Colon (tissue), 2 donors: ENCODE measurements around the gene SEC31B.

Source experiments
- FAIRE-seq: peaks from 2 replicates; lab custom pipeline; 2012; peaks lifted over from hg19 to GRCh38; lab: Jason Lieb, UNC
- donor health status: control.
- donor health status: control.

The SEC31B gene

DNA sequence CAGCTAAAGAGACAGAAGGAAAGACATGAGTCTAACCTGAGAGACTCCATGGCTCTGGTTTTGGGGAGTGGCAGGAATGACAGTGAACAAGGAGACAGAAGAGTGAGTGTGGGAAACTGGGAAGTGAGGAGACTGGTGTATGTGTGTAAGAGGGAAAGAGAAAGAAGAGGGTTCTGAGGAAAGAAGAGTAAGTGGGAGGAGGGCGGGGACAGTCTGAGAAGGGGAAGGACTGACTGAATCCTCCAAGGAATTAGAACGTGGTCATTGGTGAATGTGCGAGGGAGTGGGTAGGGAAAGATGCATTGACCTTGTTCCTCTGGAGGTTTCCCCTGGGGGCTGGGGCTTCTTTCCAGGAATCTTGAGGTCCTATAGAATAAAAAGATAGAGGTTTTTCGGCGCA, 30.3 kb downstream of the SEC31B start:
- FAIRE-seq, result no peak

- FAIRE-seq, result no peak
These were observed 32.1 kb downstream of the SEC31B start for GRCh38 chr10:100487529-100487928.

DNA sequence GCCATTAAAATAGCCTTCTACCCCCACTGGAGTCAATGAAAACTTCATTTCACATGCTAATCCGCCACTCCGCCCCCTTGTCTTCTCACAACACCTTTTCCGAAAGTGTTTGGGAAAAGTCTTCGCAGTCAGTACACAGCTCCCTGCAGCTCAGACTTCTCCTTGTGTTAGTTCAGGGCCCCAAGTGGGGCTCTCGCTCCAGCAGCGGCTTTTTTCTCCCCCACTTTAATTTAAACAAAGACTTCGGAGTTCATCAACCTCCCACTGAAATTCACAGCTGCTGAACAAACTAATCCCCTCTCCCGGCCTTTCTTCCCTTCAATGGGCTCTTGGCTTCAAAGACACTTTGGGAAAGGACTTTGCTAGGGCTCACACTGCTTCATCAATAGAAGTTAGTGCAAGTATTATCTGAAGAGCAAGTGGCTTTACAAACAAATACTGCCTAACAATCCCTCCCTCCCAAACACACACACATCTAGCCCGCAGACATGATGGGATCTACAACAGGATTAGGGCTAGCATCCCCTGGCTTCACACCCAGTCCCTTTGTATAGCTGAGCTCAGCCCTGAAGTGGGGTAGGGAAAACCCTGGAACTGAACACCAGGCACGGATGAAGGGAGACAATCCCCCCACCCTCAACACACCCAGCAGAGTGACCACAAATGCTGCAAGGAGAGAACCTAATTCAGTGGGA, 33.7 kb downstream of the SEC31B start:
- no peak for FAIRE-seq

DNA sequence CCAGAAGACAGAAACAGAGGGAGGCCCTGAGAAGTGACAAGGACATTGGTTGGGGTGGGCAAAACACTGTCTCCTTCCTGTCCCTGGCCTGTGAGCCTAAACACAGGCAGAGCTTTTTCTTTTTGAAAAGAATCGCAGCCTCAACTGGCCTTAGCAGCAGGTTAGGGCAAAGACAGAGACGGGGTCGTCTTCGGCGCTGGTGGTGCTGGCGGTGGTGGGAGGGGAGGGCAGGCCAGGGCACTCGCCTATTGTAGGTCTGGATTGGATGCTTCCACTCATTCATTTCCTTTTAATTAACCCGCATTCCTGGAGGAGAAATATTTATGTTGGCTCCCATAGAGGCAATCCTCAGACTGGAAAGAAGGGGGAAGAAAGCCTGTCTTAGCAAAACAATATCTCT, 34.3 kb downstream of the SEC31B start:
- no peak for FAIRE-seq

GRCh38 chr10:100483876-100484666, 35.6 kb downstream of the SEC31B start:
- FAIRE-seq, result no peak

DNA sequence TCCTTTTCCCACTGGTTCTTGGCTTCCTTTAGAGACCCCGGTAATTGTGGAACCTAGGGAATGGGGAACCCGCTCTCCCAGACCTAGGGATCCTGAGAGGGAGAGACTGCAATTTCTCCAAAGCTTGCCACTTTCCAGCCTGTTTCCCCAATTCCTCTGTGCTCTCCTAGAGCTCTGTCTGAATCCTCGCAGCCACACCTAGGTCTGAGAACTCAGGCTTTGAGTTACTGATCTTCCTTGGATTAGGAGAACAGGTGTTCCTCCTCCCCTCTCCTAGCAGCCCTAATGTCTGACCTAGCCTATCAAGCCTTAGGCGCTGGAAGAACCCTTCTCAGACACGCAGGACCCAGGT, 36.9 kb downstream of the SEC31B start:
- no peak for FAIRE-seq

- FAIRE-seq, result no peak
These were observed 37.4 kb downstream of the SEC31B start for GRCh38 chr10:100482181-100482833.

DNA sequence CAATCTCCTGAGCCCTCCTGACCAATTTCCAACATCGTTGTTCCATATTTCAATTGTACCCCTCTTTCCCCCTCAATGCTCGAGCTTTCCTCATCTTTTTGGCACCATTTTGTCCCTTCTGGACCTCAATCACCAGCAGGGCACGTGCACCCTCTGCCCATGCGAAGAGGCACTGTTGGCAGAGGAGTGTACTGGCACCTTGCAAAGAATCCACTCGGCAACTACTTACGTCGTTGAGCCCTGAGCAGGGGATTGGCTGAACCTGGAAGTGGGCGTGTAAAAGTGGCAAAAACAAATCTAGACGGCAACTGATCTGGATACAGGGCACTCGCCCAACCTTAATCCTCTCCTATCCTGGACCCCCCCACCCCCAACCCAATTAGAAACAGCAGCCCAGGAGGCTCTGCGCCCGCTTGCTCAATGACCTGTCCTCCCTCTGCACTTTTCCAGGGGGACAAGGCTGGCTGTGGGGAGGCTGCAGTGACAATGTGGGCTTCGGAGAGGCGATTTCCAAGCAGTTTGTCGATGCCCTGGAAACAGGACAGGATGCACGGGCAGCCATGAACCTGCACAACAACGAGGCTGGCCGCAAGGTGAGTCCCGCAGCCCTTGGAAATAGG, 38.1 kb downstream of the SEC31B start:
- FAIRE-seq, result no peak

DNA sequence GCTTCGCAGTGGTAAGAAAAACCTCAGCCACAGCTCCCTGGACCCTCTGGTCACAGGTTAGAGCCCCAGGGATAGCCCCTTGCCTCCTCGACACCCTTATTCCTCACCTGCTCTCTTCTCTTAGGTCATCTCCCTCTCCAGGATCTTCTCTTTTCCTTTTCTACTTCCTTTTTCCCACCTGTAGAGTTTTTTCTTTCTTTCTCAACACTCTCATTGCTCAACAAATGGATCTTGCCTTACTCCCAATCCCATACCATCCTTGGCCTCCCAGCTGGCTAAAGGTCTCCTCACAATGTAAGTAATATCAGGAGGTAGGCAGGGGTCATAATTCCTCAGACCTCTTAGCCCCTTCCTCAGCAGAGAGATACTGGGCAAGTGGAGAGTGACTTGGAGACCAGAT, 39.7 kb downstream of the SEC31B start:
- no peak for FAIRE-seq

DNA sequence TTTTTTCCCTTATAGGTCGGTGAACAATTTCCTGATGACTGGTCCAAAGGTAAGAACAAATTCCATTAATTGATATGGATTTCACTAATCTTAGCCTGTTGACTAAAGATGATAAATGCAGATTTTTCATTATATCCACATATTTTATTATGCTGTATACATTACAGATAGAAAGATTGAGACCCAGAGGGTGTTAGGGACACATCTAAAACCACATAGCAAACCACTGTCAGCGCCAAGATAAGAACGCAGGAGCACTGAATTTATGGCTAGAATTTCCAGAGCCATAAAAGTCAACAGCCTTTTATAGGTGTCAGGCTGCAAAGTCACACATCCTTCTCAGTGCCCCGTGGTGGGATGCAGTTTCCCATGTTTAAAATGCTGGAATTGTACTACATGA, 40.6 kb downstream of the SEC31B start:
- FAIRE-seq, result no peak

GRCh38 chr10:100477970-100478369, 41.7 kb downstream of the SEC31B start:
- no peak for FAIRE-seq

GRCh38 chr10:100470367-100470766, 49.3 kb downstream of the SEC31B start:
- FAIRE-seq, result no peak

GRCh38 chr10:100469756-100470155, 49.9 kb downstream of the SEC31B start:
- no peak for FAIRE-seq

DNA sequence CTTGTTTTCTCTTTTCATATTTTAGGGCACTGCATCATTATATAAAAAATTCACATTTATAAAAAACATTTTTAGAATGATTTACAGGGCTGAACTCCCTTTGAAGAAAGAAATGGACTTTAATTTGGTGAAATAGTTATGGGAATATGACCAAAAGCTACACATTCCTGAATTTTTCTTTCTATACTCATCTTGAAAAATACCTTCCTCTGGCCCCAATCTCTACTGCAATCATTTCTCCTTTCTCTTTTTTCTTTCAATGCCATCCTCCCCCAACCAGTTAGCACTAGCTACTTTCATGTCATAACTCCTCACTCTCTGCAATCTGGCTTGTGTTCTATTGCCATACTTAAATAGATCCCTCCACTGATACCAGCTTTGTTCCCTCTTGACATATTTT, 50.7 kb downstream of the SEC31B start:
- no peak for FAIRE-seq

DNA sequence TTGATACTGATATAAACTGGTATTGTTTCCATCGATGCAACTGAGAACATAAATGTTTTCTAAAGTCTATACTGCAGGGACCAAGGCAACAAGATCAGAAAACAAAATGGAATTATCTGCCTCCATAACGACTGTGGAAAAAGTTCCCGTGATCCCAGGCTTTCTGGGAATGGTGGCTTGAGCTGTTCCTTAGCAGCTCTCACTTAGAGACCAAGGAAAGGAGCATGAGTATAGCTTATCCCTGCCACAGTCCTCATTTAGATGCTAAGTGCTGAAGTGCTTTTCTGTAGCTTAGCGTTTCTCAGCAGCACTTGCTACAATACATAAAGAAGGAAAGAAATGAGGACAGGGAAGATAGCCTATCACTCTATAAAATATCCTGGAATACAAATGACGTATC, 51.3 kb downstream of the SEC31B start:
- no peak for FAIRE-seq

GRCh38 chr10:100462709-100463108, 57.0 kb downstream of the SEC31B start, which contains the start of gene WNT8B:
WNT8B (plus strand) TSS chr10:100463009; CDS start chr10:100463169, 160 bp downstream.
- FAIRE-seq, result no peak

DNA sequence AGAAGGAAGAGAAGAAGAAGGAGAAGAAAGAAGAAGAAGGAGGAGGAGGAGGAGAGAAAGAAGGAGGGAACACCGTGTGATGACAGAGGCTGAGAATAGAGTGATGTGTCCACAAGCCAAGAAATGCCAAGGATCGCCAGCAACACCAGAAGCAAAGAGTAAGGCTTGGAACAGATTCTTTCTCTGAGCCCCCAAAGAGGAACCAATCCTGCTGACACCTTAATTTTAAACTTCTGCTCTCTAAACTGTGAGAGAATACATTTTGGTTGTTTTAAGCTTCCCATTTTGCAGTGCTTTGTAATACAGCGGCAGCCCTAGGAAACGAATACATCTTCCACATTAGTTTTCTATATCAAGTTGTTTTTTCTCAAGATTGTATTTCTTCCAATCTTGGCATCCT, 70.7 kb downstream of the SEC31B start:
- FAIRE-seq, result no peak

DNA sequence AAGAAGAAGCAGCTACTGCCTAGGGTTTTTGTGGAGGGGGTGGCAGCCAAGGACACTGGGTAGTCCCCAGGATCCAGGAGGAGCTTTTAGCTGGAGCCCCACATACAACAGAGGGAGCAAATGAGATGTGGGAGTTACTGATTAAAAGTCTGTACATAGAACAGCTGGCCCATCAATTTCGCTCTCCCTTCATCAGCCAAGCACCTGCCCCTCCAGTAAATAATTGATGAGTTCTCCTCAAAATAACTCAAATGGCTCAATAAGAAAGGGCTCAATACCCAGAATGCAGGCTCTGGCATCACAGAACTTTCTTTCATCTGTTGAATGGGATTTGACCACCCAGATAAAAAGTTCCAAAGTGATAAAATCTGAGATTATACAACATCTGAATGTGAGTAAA, 72.0 kb downstream of the SEC31B start:
- no peak for FAIRE-seq

DNA sequence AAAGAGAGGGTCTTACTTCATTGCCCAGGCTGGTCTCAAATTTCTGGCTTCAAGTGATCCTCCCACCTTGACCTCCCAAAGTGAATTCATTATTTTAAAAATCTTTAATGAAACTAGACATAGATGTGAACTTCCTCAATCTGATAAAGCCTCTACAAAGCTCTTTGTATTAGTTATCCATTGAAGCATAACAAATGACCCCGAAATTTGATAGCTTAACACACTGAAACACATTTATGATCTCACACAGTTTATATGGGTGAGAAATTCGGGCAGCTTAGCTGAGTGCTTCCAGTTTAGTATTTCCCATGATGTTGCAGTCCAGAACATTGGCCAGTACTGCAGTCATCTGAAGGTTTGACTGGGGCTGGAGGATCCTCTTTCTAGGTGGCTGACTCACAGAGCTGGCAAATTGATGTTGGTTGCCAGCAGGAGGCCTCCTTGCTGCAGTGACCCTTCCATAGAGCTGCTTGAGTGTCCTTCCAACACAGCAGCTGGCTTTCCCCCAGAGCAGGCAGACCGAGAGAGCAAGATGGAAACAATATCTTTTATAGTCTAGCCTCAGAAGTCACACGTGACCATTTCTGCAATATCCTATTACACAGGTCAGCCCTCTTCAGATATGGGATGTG, 73.4 kb downstream of the SEC31B start:
- no peak for FAIRE-seq

DNA sequence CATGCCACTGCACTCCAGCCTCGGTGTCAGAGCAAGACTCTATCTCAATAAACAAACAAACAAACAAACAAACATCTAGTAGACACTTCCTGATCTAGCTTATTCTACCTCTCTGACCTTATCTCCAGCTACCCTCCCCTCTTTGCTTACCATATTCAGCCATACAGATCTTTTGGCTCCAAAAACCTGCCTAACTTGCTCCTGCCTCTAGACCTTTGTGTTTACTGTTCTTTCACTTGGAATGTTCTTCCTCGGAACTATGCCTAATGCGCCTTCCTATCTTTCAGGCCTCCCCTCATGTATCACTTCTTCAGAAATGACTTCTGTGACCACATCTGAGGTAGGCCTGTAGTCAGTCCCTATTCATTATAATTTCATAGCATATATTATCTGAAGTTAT, 77.1 kb downstream of the SEC31B start:
- FAIRE-seq, result no peak

GRCh38 chr10:100438674-100439315, 80.9 kb downstream of the SEC31B start:
- FAIRE-seq, result no peak
